ENCODE data around the gene PER3. TPM values are rescaled to one million over a fixed set of nuclear protein-coding genes. Genes with fewer than 3 reads are reported as not detected.

PER3 gene
- total RNA-seq, 2 donors from 2014 or later = 17.1 to 21.2 TPM

DNA sequence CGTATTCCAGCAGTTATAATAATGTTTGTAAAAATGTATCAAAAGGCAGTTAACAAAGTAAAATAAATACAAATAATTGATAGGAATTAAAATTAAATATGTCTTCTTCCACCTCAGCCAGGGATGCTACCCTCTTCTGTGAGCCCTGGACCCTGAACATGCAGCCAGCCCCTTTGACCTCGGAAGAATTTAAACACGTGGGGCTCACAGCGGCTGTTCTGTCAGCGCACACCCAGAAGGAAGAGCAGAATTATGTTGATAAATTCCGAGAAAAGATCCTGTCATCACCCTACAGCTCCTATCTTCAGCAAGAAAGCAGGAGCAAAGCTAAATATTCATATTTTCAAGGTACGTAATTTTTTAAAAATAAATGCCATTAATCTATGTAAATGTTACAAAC, 42.3 kb downstream of the PER3 start:
- peaks cover 9% of the 10 kb centered on the region for H3K36me3 Mint-ChIP-seq (ENCODE audit: low read depth)
- H3K9me3 ChIP-seq (ENCODE audit: control insufficient read depth, low read length, poor library complexity, severe bottlenecking) = no peaks in the 10 kb centered on the region
- H3K4me1 Mint-ChIP-seq = peaks cover 5% of the 10 kb centered on the region
- peak overlapping the region; percentile 85 for H3K27ac Mint-ChIP-seq
- no peaks in the 10 kb centered on the region for H3K27me3 Mint-ChIP-seq
- ATAC-seq = no peak
- peak overlapping the region; percentile 91 for H3K4me3 Mint-ChIP-seq
- no peak for DNase-seq

GRCh38 chr1:7827126-7827955, 43.2 kb downstream of the PER3 start:
- H3K27ac Mint-ChIP-seq = peak overlapping the region; percentile 85
- ATAC-seq (peak; percentile 68), DNase-seq (peak in 2 of 3 donors; percentile 10 to 24)
- H3K36me3 Mint-ChIP-seq (ENCODE audit: low read depth) = peaks cover 7% of the 10 kb centered on the region
- H3K27me3 Mint-ChIP-seq = no peaks in the 10 kb centered on the region
- peak overlapping the region; percentile 91 for H3K4me3 Mint-ChIP-seq
- H3K4me1 Mint-ChIP-seq = peaks cover 9% of the 10 kb centered on the region
- no peaks in the 10 kb centered on the region for H3K9me3 ChIP-seq (ENCODE audit: control insufficient read depth, low read length, poor library complexity, severe bottlenecking)

DNA sequence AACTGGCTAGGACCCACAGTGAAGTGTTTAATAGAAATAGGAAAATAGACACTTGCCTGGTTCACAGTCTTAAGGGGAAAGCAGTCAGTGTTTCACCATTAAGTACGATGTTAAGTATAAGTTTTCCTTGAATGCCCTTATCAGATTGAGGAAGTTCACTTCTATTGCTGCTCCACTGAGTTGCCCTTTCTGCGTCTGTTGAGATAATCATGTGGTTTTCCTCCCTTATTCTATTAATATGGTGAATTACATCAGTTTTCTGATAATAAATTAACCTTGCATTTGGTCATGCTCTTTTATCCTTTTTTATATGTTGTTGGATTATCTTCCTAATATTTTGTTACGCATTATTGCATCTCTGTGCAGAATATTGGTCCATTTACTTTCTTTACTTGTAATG, 47.4 kb downstream of the PER3 start:
- Mint-ChIP-seq H3K4me3 (no peak overlapping the region), H3K27ac (no peak overlapping the region), H3K27me3 (no peaks in the 10 kb centered on the region), H3K4me1 (peaks cover 11% of the 10 kb centered on the region), H3K36me3 (ENCODE audit: low read depth) (peaks cover 16% of the 10 kb centered on the region)
- ATAC-seq = no peak
- no peak for DNase-seq
- no peaks in the 10 kb centered on the region for H3K9me3 ChIP-seq (ENCODE audit: control insufficient read depth, low read length, poor library complexity, severe bottlenecking)

DNA sequence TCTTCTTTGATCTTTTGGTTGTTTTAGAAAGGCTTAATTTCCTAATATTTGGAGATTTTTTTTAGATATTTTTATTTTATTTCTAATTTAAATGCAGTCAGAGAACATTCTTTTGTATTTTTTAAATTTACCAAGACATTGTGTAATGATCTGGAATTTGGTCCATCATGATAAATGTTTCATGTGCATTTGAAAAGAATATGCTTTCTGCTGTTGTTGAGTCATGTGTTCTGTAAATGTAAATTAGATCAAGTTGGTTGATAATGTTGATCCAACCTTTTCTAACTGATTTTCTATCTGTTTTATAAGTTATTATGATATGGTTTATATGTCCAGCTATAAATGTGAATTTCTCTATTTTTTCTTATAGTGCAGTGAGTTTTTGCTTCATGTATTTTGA, 48.9 kb downstream of the PER3 start:
- ATAC-seq (no peak), DNase-seq (no peak)
- Mint-ChIP-seq H3K4me1 (peaks cover 8% of the 10 kb centered on the region), H3K27ac (no peak overlapping the region), H3K4me3 (no peak overlapping the region), H3K27me3 (no peaks in the 10 kb centered on the region), H3K36me3 (ENCODE audit: low read depth) (peaks cover 16% of the 10 kb centered on the region)
- peaks cover 3% of the 10 kb centered on the region for H3K9me3 ChIP-seq (ENCODE audit: control insufficient read depth, low read length, poor library complexity, severe bottlenecking)

DNA sequence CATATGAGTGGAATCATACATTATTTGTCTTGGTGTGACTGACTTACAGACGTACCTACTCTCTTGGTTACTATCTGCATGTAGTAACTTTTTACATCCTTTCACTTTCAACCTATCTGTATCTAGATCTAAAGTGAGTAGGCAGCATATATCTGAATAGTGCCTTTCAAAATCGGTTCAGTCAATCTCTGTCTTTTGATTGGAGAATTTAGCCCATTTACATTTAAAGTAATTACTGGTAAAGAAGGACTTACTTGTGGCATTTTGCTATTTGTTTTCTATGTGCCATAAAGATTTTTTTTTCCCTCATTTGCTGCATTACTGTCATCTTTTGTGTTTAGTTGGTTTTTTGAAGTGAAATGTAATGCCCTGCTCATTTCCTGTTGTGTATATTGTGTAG, 54.6 kb downstream of the PER3 start:
- Mint-ChIP-seq H3K4me1 (peaks cover 2% of the 10 kb centered on the region), H3K36me3 (ENCODE audit: low read depth) (peaks cover 21% of the 10 kb centered on the region), H3K27ac (no peak overlapping the region), H3K27me3 (no peaks in the 10 kb centered on the region), H3K4me3 (no peak overlapping the region)
- no peak for DNase-seq
- peaks cover 3% of the 10 kb centered on the region for H3K9me3 ChIP-seq (ENCODE audit: control insufficient read depth, low read length, poor library complexity, severe bottlenecking)
- no peak for ATAC-seq

DNA sequence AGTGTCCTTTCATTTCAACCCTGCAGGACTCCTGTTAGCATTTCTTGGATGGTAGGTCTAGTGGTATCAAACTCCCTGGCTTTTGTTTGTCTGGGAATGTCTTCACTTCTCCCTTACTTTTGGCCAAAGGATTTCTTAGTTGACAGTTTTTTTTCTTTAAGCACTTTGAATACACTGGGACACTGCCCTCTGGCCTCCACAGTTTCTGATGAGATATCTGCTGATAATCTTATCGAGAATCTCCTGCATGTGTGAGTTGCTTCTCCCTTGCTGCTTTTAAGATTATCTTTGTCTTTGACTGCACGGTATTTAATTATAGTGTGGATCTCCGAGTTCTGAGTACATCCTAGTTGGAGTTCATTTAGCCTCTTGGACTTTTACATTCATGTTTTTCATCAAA, 55.4 kb downstream of the PER3 start:
- no peaks in the 10 kb centered on the region for H3K27me3 Mint-ChIP-seq
- H3K36me3 Mint-ChIP-seq (ENCODE audit: low read depth) = peaks cover 21% of the 10 kb centered on the region

GRCh38 chr1:7842517-7842916, 58.4 kb downstream of the PER3 start:
- no peaks in the 10 kb centered on the region for H3K27me3 Mint-ChIP-seq
- peaks cover under 1% of the 10 kb centered on the region for H3K9me3 ChIP-seq (ENCODE audit: control insufficient read depth, low read length, poor library complexity, severe bottlenecking)
- H3K4me1 Mint-ChIP-seq = peaks cover 2% of the 10 kb centered on the region
- no peak overlapping the region for H3K4me3 Mint-ChIP-seq
- no peak for ATAC-seq
- DNase-seq = no peak
- H3K36me3 Mint-ChIP-seq (ENCODE audit: low read depth) = peaks cover 7% of the 10 kb centered on the region
- H3K27ac Mint-ChIP-seq = no peak overlapping the region

More for the DNA sequence above, 55.4 kb downstream of the PER3 start:
- Mint-ChIP-seq H3K27ac (no peak overlapping the region), H3K4me3 (no peak overlapping the region), H3K4me1 (peaks cover 4% of the 10 kb centered on the region)
- no peak for DNase-seq
- no peak for ATAC-seq
- peaks cover 3% of the 10 kb centered on the region for H3K9me3 ChIP-seq (ENCODE audit: control insufficient read depth, low read length, poor library complexity, severe bottlenecking)

DNA sequence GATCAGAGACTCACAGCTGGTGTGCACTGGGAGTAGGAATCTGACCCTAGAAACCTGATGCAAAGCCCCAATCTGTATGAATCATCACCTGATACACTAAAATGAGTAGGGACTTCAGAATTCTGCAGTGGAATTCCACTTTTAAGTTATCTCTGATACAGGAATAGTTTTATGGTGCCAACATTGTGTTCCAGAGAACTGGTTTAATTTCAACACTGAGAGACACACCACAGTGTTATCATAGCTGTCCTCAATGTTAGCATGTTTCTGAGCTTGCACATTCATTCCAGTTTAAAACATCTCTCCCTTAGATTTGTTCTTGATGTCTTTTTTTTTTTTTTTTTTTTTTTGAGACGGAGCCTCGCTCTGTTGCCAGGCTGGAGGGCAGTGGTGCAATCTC, 61.7 kb downstream of the PER3 start:
- no peak for DNase-seq
- Mint-ChIP-seq H3K4me1 (peaks cover 2% of the 10 kb centered on the region), H3K36me3 (ENCODE audit: low read depth) (peaks cover 1% of the 10 kb centered on the region), H3K27me3 (no peaks in the 10 kb centered on the region), H3K4me3 (no peak overlapping the region), H3K27ac (no peak overlapping the region)
- H3K9me3 ChIP-seq (ENCODE audit: control insufficient read depth, low read length, poor library complexity, severe bottlenecking) = no peaks in the 10 kb centered on the region
- no peak for ATAC-seq

GRCh38 chr1:7846656-7847055, 62.6 kb downstream of the PER3 start:
- Mint-ChIP-seq H3K36me3 (ENCODE audit: low read depth) (no peaks in the 10 kb centered on the region), H3K27me3 (peaks cover 5% of the 10 kb centered on the region), H3K4me1 (peaks cover 2% of the 10 kb centered on the region), H3K27ac (no peak overlapping the region), H3K4me3 (no peak overlapping the region)
- no peak for ATAC-seq
- no peaks in the 10 kb centered on the region for H3K9me3 ChIP-seq (ENCODE audit: control insufficient read depth, low read length, poor library complexity, severe bottlenecking)
- DNase-seq = no peak

DNA sequence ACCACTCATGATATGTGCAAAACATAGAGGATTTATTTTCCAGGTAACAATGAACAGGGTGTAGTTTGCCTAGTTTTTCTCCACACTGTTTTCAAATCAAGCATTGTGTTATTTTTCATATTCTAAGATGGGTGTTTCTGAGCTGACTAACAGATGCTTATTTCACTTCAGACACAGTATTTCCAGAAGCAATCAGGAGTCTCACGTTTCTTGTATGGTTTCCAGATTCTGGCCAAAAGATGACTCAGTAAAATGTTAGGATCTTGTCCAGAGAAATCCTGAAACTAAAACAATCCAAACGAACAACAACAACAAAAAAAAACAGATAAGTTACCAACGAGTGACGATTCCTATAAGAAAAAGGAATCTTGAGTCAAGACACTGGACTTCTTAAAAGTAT, 63.5 kb downstream of the PER3 start:
- H3K4me1 Mint-ChIP-seq = peaks cover 2% of the 10 kb centered on the region
- peaks cover 5% of the 10 kb centered on the region for H3K27me3 Mint-ChIP-seq
- no peak overlapping the region for H3K4me3 Mint-ChIP-seq
- H3K27ac Mint-ChIP-seq = no peak overlapping the region
- no peak for ATAC-seq
- DNase-seq = no peak
- no peaks in the 10 kb centered on the region for H3K9me3 ChIP-seq (ENCODE audit: control insufficient read depth, low read length, poor library complexity, severe bottlenecking)
- no peaks in the 10 kb centered on the region for H3K36me3 Mint-ChIP-seq (ENCODE audit: low read depth)

GRCh38 chr1:7850786-7851185, 66.7 kb downstream of the PER3 start:
- no peaks in the 10 kb centered on the region for H3K4me1 Mint-ChIP-seq
- no peaks in the 10 kb centered on the region for H3K9me3 ChIP-seq (ENCODE audit: control insufficient read depth, low read length, poor library complexity, severe bottlenecking)
- H3K36me3 Mint-ChIP-seq (ENCODE audit: low read depth) = no peaks in the 10 kb centered on the region
- H3K4me3 Mint-ChIP-seq = no peak overlapping the region
- peaks cover 5% of the 10 kb centered on the region for H3K27me3 Mint-ChIP-seq
- ATAC-seq (no peak), DNase-seq (no peak)
- no peak overlapping the region for H3K27ac Mint-ChIP-seq

- no peaks in the 10 kb centered on the region for H3K36me3 Mint-ChIP-seq (ENCODE audit: low read depth)
Observed at GRCh38 chr1:7852804-7853683, 69.0 kb downstream of the PER3 start, which contains the start of gene UTS2. Gene UTS2, minus strand, starts transcription at chr1:7853065. Its CDS starts 62 bp downstream, at chr1:7853003.

GRCh38 chr1:7853684-7854026, 69.6 kb downstream of the PER3 start:
- Mint-ChIP-seq H3K36me3 (ENCODE audit: low read depth) (no peaks in the 10 kb centered on the region), H3K27me3 (peaks cover 11% of the 10 kb centered on the region), H3K4me3 (no peak overlapping the region)

More at GRCh38 chr1:7852804-7853683, 69.0 kb downstream of the PER3 start, which contains the start of gene UTS2:
- peaks cover 11% of the 10 kb centered on the region for H3K27me3 Mint-ChIP-seq
- H3K4me1 Mint-ChIP-seq = peaks cover 6% of the 10 kb centered on the region
- ATAC-seq (no peak), DNase-seq (no peak)
- H3K27ac Mint-ChIP-seq = no peak within 1 kb of the TSS
- H3K4me3 Mint-ChIP-seq = no peak within 1 kb of the TSS
- H3K9me3 ChIP-seq (ENCODE audit: control insufficient read depth, low read length, poor library complexity, severe bottlenecking) = no peaks in the 10 kb centered on the region

More at GRCh38 chr1:7853684-7854026, 69.6 kb downstream of the PER3 start:
- Mint-ChIP-seq H3K27ac (no peak overlapping the region), H3K4me1 (peaks cover 6% of the 10 kb centered on the region)
- no peaks in the 10 kb centered on the region for H3K9me3 ChIP-seq (ENCODE audit: control insufficient read depth, low read length, poor library complexity, severe bottlenecking)
- ATAC-seq (no peak), DNase-seq (no peak)
